GM21367 (cell line): Measurements from ENCODE around the gene CAMTA1.

Experiments used
- ATAC-seq: cut with Tn5 transposase; IDR thresholded peaks from one replicate; pipeline ENCODE4 v1.9.1; 2021; ENCODE audit not compliant: unreplicated experiment

Gene CAMTA1

DNA sequence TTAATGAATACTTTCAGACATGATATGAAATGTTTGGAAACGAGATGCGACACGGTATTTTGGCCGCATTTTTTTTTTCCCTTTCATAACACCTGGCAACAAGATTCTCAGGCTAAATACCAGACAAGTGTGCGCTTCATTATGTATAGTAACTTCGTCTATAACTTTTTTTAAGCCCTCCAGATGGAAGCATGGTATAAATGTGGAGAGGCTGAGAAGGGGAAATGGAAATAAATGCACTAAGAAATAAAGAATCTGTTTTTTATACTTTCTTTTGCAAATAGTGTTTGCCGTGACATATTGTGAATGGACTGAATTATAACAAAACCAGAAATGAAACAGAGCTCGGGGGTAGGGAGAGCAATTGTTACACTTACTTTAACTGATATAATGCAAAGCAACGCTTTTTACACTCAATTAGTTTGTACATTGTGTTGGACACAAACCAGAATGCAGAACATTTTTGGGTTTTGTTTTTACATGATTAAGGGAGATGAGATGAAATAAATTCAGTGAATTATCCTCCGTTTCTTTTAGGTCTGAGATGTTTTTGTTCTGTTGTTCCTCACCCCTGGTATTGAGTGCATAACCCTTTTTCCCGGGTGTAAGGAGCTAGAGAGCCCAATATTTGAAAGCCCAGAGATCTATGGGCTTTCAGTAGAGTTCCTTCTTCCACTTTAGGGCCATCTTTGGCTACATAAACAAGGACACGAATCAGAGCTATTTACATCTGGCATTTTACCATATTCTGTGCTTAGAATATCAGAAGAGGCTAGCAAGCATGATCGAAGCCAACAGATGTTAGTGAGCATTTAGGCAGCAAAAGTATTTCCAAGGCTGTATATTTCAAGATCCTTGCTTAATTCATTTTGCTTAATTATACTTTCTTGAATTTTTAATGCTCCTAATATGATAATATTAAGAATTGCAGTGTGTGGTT, 478.0 kb downstream of the CAMTA1 start:
- ATAC-seq, result no peak

DNA sequence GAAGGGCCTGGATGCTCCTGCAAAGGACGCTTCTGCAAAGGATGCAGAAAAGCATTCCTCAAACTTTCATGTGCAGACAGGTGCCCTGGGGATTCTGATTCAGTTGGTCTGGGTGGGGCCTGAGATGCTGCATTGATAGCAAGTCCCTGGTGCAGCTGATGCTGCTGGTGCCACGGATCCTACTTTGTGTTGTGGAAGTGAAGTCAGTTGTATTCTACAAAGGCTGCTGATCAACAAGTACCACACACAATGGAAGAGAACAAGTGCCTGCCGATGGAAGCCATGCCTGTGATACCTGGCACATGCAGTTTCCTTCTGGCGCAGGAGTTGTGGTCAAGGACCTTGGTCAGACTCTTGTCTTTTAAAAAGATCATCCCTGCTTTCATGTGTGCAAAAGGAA, 478.8 kb downstream of the CAMTA1 start:
- ATAC-seq, result no peak

DNA sequence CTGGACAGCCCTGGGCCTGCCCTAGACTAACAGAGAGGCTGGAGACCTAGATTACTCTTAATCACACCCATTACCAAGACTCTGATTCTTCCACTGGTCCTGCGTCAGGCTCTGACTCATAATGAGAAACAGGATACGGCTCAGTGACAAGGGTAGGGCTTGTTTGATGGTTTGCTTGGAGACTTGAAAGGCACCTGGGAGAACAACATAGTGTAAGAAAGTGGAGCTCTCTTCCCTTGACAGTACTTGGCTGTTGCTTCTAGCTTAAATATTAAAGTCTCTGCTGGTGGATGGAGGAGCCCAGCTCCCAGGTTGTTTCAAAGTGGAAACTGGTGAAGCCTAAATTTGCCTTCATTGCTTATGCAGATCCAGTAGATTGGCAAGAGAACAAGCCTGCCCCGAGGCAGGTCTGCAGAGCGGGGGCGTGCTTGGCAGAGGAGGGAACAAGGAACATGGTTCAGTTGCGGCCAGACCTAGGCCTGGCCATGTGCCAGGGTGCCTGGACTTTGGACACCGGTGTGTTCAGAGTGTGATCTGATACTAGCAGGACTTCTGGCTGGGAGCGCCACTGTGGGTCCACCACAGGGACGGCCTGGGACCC, 480.6 kb downstream of the CAMTA1 start:
- no peak for ATAC-seq

DNA sequence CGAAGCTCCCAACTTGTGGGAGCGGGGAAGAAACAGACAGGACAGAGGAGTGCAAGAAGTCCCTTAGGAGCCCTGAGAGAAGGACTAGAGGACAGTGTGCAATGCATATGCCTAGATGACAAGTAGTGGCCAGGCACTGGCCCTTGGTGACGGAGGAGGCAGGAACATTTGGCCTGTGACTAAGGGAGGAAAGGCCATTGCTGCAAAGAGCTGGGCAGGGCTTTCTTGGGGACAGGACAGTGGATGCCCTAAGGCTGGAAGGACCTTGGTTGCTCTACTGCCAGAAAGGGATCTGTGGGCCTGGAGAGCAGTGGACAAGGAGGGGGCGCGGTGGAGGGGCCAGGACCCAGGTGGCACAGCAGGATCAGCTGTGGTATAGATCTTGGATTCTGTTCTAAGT, 481.3 kb downstream of the CAMTA1 start:
- no peak for ATAC-seq

DNA sequence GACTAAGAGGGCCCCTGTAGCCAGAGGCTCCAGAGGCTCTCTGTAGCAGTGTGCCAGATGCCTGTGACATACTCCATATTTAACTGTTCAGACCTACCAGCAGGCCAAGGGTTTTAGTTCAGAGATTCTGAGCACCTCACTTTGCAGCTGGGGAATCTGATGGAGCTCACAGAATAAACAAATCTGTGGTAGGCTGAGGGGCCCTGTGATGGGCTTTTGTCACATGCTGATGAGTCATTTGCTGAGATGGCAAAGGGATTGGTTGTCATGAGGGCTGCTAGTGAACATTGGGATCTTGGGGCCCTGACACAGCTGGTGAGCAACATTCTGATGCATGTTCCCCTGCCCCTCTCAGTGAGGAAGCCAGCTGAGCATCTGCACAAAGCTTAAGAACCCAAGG, 482.2 kb downstream of the CAMTA1 start:
- ATAC-seq, result no peak

DNA sequence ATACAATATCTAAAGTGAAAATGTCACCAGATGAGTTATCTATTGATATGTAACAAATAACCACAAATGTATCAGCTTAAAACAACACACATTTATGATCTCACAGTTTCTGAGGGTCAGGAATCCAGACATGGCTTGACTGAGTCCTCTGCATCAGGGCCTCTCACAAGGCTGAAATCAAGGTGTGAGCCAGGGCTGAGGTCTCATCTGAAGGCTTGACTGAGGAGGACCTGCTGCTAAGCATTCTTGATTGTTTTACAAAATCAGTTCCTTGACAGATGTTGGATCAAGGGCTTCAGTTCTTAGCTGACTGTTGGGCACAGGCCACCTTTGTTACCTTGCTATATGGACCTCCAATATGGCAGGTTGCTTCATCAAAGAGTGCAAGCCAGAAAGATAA, 483.7 kb downstream of the CAMTA1 start:
- ATAC-seq, result no peak

DNA sequence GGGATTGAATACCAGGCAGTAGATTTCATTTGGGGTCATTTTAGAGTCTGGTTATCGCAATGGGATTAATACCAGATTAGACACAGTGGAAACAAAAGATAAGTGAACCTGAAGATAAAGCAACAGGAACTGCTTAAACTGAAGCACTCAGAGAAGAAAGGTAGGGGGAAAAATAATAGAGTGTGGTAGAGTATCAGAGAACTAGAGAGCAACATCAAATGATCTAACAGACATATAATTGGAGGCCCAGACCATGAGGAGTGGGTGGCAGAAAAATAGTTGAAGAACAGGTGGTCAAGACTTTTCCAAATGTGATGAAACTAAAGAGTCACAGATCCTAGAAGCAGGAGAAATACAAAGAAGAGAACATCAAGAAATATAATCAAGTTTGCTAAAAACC, 484.3 kb downstream of the CAMTA1 start:
- ATAC-seq, result no peak

DNA sequence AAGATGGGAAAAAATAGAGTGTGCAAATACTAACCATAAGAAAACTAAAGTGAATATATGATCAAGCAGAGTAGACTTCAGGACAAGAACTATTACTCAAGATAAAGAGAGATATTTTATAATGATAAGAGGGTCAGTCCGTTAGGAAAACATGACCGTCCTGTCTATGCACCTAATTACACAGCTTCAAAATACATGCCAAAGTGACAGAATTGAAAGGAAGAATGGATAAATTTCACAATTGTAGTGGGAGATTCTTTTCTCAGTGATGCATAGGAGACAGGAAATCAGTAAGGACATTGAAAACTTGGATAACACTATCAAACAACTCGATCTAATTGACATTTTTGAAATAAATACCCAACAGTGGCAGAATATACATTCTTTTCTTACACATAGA, 489.0 kb downstream of the CAMTA1 start:
- no peak for ATAC-seq

DNA sequence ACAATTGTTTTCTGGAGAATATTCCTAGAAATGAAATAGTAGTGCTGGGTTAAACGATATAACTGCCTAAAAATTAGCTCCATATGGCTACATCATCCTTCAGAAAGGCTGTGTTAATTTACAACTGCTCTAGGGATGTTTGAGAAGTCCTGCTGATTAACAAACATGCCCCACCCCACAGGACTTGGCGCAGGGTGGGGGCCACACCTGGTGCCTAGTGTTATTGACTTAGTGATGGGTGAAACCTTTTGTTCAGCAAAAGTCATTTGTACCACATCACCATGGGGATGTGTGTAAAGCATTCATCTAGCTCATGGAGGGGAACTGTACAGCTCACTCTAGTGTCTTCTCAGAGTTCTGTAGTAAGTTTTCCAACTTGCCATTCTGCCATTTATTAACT, 492.8 kb downstream of the CAMTA1 start:
- no peak for ATAC-seq

DNA sequence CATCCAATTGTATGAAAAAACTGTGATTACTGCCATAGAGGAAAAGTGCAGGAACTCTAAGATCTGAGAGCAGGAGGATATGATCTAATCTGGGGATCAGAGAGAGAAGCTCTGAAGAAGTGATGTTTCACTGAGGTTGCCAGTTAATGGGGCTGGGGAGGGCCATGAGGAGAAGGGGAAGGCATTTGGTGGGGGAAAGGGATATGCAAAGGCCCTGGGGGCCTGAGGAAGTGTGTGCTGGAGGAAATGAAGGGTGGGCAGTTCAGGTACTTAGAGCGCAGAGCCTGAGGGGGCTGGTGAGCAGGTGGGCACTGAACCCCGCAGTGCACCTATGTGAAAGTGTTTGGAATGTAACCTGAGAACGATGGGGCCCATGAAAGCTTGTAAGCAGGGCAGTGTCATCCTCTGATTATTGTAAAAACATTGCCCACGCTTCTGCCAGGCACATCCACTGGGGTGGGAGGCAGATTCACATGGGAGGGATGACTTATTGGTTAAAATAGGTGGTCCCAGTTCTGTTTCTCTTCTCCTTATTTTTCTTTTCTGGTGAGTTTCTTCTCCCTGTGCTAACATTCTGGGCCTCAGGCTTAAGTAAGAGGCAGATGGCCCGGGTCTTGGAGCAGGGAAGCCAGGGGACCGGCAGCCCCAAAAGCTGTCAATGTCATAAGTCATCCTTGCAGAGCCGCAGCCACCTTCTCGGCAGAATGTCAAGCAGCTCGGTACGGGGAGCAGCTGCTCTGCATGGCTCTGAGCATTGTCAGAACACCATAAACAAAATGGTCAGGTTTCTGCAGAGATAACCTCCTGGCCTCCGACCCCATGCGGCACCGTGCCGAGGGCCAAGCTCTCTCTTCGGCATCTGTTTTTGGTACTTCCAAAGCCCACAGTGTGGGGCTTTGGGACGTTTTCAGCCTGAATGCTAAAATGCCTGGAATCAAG, 493.8 kb downstream of the CAMTA1 start:
- no peak for ATAC-seq

DNA sequence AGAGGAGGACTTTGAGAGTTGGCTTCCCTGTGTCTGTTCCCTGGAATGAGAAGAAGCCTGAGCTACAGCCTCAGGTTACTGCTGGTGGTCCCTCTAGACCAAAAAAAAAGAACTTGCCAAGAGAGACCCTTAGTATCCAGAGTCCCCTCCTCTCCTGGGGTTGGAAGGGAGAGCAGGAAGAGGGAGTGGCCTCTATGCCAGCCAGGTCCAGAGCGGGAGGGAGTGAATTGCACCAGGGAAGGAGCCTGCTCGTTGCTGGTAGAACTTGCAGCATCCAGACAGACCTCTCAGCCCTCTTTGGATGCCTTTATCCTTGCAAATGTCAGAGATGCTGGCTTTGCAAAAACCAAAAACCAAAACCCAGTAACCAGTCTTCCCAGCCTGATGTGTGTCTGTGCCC, 494.5 kb downstream of the CAMTA1 start:
- ATAC-seq, result no peak

DNA sequence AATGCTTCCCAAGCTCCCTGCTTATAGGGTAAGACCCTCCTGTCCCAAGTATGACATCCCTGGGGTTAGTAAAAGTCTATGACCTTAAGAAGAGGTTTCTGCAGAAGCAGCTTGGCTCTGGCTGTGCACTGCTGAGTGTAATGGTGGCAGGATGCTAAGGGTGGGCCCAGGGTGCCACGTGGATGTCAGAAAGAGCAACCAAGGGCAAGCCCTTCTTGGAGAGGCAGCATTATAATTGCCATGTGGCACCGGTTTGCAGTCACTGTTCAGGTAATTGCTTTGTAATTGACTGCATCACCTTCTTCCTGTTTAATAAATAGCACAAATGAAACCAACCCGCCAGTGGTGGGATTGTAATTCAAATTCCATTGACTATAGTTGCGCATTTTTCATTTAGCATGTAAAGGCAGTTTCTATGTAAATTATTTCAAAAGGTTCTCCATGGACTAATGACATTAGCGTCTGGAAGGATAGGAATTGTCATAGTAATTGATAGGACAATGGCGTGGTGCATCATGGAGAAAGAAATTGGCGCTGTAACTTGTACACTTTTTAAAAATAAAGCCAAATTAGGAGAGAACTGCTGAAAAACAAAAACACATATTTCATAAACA, 495.2 kb downstream of the CAMTA1 start:
- no peak for ATAC-seq

DNA sequence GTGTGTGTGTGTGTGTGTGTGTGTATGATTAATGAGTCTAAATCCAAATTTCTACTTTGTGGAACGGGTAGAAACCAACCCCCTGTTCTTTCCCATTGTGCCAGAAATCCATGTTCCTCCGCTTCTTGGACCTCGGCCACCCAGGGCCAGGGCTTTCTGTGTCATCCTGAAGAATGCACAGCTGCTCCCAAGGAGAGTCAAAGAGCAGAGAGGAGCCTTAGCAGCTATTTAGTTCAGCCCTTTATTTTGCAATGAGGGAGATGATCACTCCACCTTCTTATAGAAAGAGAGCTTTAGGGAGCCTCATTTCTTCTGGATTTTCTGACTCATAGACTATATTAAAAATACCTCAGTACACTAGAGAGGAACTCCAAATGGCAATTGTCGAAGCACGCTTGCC, 496.6 kb downstream of the CAMTA1 start:
- no peak for ATAC-seq

DNA sequence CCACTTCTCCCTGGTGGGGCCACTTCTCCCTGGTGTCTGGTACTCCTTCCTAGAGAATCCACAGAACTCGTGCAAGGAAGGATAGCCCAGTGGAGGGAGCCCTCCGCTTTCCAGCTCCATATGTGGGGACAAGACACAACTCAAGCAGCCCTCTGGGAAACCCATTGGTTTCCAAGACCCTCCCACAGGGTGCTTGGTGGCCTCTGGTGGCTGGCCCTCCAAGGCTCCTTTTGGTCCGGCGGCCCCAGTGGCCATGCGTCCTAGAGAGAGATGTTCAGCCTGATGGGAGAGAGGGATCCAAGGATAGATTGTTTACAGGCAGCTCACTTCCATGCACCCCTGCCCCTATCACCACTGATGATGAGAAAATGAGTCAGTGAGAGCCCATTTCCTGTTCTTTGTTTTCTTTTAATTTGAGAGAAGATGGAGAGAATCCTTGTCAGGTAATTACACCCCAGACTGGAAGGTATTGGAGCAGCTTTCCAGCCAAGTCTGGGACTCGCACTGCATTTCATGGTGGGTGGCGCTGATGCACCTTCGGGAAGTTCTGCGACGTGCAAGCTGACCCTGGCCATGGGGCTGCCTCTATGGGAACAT, 499.7 kb downstream of the CAMTA1 start:
- ATAC-seq, result no peak

DNA sequence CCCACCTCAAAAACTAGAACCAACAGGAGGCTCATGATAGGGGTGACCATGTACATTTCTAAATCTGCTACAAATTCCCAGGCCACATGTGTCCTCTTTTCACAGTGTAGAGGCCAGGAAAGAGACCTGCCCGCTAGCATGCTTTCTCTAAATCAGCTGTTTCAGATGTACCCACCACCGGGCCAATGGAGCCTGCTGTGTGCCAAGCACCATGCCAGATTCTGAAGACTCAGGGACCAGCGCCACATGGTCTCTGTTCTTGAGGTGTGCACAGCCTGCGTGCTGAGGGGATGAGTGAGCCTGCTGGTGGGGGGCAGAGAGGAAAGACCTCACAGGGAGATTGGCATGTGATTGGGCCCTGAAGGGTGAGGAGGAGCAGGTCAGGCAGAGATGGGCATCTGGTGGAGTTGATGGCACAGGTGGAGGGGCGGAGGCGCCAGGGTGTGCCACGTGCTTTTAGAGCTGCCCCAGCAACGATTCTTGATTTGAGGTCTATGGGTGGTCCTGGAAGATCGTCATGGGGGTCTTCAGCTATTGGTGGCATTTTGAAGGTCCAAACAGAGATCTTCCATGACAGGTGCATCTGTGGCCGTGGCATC, 500.7 kb downstream of the CAMTA1 start:
- no peak for ATAC-seq

DNA sequence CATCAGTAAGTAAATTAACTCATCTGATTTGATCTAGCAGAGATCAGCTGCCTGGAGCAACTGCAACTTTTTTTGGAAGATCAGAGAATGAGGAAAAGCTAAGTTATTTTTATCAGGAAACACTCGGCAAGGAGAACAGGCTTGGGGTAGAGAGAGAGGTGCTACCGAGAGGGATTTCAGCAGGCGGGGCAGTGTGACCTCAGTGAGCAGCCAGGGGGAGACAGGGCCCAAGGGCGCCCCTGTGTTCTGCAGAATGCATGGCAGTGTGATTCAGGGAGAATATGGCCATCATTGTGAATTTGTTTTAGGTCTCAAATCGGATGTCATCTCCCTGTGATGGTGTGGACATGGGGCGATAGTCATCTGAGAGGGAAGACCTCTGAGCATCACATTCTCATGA, 501.8 kb downstream of the CAMTA1 start:
- ATAC-seq, result no peak

DNA sequence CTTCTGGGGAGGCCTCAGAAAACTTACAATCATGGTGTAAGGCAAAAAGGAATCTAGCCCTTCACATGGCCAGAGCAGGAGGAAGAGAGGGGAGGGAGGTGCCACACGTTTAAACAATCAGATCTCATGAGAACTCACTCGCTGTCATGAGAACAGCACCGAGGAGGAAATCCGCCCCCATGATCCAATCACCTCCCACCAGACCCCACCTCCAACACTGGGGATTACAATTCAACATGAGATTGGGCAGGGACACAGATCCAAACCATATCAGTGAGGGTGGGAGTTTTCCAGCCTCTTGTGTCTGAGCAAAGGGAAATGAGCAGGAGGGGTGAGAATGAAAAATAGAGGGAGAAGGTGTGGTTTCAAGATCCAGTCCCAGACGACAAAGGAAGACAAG, 503.7 kb downstream of the CAMTA1 start:
- no peak for ATAC-seq

DNA sequence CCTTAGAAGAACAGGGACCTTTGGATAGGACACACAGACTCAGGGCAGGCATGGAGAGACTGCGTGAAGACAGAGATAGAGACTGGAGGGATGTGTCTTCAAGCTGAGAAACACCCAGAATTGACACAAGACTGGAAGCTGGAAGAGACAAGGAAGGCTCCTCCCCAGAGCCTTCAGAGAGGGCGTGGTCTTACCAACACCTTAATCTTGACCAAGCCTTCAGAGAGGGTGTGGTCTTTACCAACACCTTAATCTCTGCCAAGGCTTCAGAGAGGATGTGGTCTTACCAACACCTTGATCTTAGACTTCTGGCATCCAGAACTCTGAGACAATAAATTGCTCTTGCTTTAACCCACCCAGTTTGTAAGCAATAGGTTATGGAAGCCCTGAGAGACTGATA, 504.4 kb downstream of the CAMTA1 start:
- ATAC-seq, result no peak

DNA sequence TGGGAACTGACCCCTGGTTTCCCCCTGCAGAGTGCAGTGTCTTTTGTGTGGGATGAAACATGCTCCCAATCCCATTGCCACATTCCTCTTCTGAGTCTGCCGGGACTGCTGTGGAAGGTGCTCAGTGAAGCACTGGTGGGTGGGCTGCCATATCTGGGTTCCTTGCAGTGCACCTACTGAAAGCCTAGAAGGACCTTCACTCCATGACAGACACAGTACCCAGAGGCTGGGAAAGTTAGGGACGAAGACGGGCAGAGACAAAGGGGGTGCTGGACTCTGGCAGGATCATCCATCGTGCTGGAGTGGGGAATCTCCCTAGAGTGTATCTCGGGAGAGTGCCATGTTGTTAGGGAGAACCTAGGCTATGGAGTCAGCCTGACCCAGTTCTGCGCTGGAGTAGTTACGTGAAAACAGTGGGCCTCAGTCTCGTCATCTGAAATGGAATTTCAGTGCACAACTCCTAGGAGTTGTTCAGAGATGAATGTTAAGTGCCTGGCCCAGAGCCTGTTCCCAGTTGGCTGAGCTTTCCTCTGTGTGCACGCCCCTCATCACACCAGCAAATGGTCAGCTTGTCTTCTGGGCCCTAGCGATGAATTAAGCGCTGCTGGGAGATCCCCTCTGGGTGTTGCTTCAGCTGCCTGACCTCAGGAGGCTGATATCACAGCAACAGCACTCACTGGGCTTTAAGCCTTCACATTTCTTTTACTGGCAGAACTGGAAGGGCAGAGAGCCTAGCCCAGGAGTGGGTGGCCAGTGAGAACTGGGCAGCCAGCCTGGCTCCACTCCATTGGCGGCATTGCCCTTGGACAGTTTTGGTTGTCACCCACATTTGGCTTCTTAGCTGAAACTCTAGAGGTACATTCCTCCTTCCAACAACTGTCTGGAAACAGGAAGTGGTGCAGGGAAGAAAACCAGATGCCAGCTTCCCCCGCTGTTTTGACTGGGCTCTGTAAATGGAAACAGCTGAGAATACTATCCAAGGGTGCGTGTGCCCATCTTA, 506.0 kb downstream of the CAMTA1 start:
- ATAC-seq, result no peak
